HEK293T (cell line): Measurements from ENCODE around the gene STAT1.

Source experiments
- BHLHE40 ChIP-seq: fragments of 450-650 bp; IDR thresholded peaks from 2 replicates; pipeline ENCODE4 v1.6.1; 2016; ENCODE audit warnings: mild to moderate bottlenecking, moderate library complexity, borderline replicate concordance
- ELF4 ChIP-seq: fragments of 450-650 bp; IDR thresholded peaks from 2 replicates; pipeline ENCODE4 v1.6.1; 2017; ENCODE audit warnings: antibody characterized with exemption
- FOXK2 ChIP-seq: fragments of 450-650 bp; IDR thresholded peaks from 2 replicates; pipeline ENCODE4 v1.6.1; 2016; ENCODE audit warnings: mild to moderate bottlenecking
- FOXM1 ChIP-seq: fragments of 450-650 bp; IDR thresholded peaks from 2 replicates; pipeline ENCODE4 v1.6.1; 2017; ENCODE audit warnings: mild to moderate bottlenecking, borderline replicate concordance
- HDGF ChIP-seq: fragments of 450-650 bp; IDR thresholded peaks from 2 replicates; pipeline ENCODE4 v1.6.1; 2017; ENCODE audit warnings: antibody characterized with exemption, borderline replicate concordance
- NFRKB ChIP-seq: fragments of 450-650 bp; IDR thresholded peaks from 2 replicates; pipeline ENCODE4 v1.6.1; 2016; ENCODE audit warnings: mild to moderate bottlenecking, moderate library complexity
- SP1 ChIP-seq: fragments of 450-650 bp; IDR thresholded peaks from 2 replicates; pipeline ENCODE4 v1.6.1; 2017
- SUZ12 ChIP-seq: fragments of 450-650 bp; IDR thresholded peaks from 2 replicates; pipeline ENCODE4 v1.6.1; 2016; ENCODE audit warnings: mild to moderate bottlenecking
- TARDBP ChIP-seq: fragments of 450-650 bp; IDR thresholded peaks from 2 replicates; pipeline ENCODE4 v1.6.1; 2016

DNA sequence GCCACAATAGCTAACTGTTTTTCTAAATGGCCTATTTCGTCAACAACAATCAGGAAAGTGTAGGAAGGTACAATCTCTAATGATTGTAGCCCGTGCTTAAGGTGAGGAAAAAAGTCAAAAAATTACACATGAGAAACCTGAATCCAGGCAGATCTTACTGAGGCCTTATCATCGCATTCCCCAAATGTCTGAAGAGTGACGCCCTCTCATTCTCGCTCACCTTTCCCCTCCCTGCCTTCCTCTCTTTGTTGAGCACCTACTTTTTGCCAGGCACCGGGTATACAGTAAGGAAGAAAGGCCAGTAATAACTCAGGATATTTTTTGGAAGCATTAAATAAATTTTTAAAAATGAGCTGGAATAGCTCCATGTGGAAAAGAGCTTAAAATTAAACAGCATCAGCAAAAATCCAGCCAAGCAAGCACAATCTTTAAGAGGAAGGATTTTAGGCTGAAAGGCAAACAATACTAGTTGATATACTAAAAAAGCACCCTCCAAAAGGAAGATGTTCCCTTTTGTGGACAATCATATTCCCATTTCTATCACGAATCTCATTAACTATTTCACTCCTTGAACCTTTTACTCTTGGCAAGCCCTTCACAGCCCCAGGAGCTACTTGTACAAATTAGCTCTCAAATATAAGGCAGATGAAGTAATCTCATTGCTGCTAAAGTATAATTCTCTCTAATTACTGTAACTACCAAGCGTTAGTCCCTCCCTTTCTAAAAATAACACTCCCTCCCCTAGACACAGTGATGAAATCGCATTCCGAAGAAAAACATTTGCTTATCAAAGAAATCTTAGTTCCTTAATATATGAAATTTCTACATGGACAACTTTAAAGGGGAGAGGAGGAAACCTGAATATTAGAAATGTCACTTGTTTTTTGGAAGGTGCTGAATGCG is 40.0 kb downstream of the STAT1 start:
- no peak for TF ChIP-seq SP1
- TF ChIP-seq BHLHE40, result no peak
- no peak for TF ChIP-seq HDGF
- no peak for TF ChIP-seq SUZ12
- TF ChIP-seq ELF4, result no peak
- TF ChIP-seq FOXM1, result no peak
- no peak for TF ChIP-seq TARDBP
- TF ChIP-seq FOXK2, result no peak
- TF ChIP-seq NFRKB, result no peak
